ENCODE measurements around the gene ASPHD2. TPM values are rescaled to one million over a fixed set of nuclear protein-coding genes. Genes with fewer than 3 reads are reported as not detected.

The ASPHD2 gene
- total RNA-seq, 4 donors from 2014 or later = 1.0 to 1.4 (median 1.2) TPM

DNA sequence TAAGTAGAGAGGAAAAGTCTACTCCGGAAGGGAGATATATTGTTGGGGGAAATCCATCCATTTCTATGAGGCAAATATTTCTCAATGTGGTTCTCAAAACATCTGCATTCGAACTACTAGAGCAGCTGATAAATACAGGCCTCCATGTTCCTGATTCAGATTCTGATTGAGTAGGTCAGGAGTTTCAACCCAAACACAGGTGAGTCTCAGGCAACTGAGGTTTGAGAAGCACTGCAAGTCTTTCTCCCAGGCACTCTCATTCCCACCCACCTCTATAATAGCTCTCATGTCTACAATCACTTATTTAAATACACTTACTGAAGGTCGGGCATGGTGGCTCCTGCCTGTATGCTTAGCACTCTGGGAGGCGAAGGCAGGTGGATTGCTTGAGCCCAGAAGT is 14.7 kb upstream of the ASPHD2 start:
- H3K27me3 ChIP-seq = peaks cover 78% of the 10 kb centered on the region
- H3K36me3 ChIP-seq = no peaks in the 10 kb centered on the region
- no peaks in the 10 kb centered on the region for H3K9me3 ChIP-seq
- no peak for ATAC-seq
- peaks cover 0 to 24% (median 0%) of the 10 kb centered on the region in 3 donors for H3K4me1 ChIP-seq
- TF ChIP-seq POLR2AphosphoS5 (IDR thresholded peaks at IDR 0.05) = no peak
- no peak for TF ChIP-seq POLR2A (IDR thresholded peaks at IDR 0.05)
- no peak for TF ChIP-seq EP300 (IDR thresholded peaks at IDR 0.05)
- TF ChIP-seq, protein P1, sequence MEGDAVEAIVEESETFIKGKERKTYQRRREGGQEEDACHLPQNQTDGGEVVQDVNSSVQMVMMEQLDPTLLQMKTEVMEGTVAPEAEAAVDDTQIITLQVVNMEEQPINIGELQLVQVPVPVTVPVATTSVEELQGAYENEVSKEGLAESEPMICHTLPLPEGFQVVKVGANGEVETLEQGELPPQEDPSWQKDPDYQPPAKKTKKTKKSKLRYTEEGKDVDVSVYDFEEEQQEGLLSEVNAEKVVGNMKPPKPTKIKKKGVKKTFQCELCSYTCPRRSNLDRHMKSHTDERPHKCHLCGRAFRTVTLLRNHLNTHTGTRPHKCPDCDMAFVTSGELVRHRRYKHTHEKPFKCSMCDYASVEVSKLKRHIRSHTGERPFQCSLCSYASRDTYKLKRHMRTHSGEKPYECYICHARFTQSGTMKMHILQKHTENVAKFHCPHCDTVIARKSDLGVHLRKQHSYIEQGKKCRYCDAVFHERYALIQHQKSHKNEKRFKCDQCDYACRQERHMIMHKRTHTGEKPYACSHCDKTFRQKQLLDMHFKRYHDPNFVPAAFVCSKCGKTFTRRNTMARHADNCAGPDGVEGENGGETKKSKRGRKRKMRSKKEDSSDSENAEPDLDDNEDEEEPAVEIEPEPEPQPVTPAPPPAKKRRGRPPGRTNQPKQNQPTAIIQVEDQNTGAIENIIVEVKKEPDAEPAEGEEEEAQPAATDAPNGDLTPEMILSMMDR (IDR thresholded peaks at IDR 0.05) = no peak
- 83 to 87% methylated on average over 2 to 4 of the region's 4 CpGs for WGBS, 2 donors (ENCODE audit: low coverage in 1 of 2)
- H3K4me3 ChIP-seq = no peak overlapping the region
- no peak overlapping the region for H3K27ac ChIP-seq

DNA sequence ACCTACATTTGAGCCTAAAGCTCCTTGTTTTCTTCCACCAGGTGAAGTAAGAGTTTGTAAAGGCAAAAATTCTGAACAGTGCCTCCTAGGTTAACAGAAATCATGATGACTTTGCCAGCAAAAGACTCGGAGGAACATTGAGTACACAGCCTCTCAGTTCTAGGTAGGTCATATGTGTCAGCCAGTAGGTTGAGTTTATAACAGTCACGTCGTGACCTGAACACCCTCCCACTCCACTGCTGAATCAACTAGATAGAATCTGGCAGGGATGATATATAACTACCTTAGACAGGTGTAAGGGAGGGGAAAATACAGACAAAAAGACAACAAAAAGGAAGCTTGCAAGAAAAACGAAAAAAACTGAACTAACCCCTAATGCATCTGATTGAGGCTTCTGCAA is 12.8 kb upstream of the ASPHD2 start:
- no peak for TF ChIP-seq EP300 (IDR thresholded peaks at IDR 0.05)
- no peak for TF ChIP-seq POLR2A (IDR thresholded peaks at IDR 0.05)
- TF ChIP-seq, protein P1 (IDR thresholded peaks at IDR 0.05) = no peak
- TF ChIP-seq POLR2AphosphoS5 (IDR thresholded peaks at IDR 0.05) = no peak
- Histone ChIP-seq H3K27ac (no peak overlapping the region), H3K9me3 (no peaks in the 10 kb centered on the region), H3K36me3 (no peaks in the 10 kb centered on the region), H3K4me1 (peaks cover 0 to 24% (median 0%) of the 10 kb centered on the region in 3 donors), H3K27me3 (peaks cover 67% of the 10 kb centered on the region), H3K4me3 (no peak overlapping the region)
- 63 to 65% methylated on average over 1 to 4 of the region's 4 CpGs for WGBS, 2 donors (ENCODE audit: low coverage in 1 of 2)
- no peak for ATAC-seq

DNA sequence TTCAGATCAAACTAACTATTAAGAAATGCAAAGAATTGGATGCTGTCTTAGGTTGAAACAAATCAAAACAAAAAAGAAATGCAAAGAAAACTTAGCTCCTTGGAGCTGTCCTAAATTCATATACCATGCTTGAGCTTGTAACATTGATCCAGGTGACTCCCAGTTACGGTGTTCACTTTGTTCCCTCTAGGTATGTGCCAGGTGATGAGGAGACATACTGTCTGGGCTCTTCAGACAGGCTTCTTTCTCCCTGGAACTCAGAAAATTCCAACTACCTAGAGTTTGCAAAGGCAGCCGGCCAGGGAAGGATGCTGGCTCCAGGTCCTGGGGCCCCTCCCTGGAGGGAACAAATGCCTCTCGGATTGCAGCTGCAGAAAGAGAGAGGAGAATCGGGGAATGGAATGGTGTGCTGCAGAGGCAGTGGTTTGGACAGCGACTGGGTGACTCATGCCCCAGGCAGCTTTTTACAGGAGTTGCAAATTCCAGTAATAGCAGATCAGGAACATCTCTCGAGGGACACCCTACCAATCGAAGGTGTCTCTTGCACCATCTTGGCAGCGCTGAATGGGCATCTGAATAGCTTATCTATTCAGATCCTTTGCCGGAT is 12.3 kb upstream of the ASPHD2 start:
- Histone ChIP-seq H3K27ac (no peak overlapping the region), H3K4me1 (peaks cover 0 to 24% (median 0%) of the 10 kb centered on the region in 3 donors), H3K9me3 (no peaks in the 10 kb centered on the region), H3K27me3 (peaks cover 62% of the 10 kb centered on the region), H3K4me3 (no peak overlapping the region), H3K36me3 (no peaks in the 10 kb centered on the region)
- ATAC-seq = peak; percentile 55
- TF ChIP-seq, protein P1 (IDR thresholded peaks at IDR 0.05) = no peak
- no peak for TF ChIP-seq POLR2AphosphoS5 (IDR thresholded peaks at IDR 0.05)
- no peak for TF ChIP-seq EP300 (IDR thresholded peaks at IDR 0.05)
- TF ChIP-seq POLR2A (IDR thresholded peaks at IDR 0.05) = no peak
- WGBS, 2 donors (ENCODE audit: low coverage in 1 of 2) = 30 to 39% methylated on average over 7 to 8 of the region's 9 CpGs

DNA sequence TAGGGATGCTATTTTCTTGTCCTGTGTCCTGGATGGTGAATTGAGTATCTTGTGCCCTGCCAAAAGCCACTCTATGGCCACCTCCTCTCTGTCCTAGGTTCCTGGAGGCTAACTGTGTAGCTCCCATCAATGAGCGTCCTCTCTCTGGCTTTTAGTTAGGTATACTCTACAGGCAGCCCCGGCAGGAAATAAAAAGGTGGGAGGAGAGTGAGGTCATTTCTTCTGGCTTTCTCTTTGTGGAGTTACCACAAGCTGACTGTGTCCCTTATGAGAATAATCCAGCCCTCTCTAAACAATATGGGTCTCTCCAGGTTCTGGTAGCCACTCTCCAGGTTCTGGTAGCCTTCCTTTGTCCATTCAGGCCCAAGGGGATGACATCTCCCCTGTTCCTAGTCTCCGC is 11.7 kb upstream of the ASPHD2 start:
- no peak for TF ChIP-seq POLR2AphosphoS5 (IDR thresholded peaks at IDR 0.05)
- TF ChIP-seq, protein P1 (IDR thresholded peaks at IDR 0.05) = no peak
- no peak for TF ChIP-seq EP300 (IDR thresholded peaks at IDR 0.05)
- TF ChIP-seq POLR2A (IDR thresholded peaks at IDR 0.05) = no peak
- Histone ChIP-seq H3K9me3 (peaks cover 0 to under 1% (median 0%) of the 10 kb centered on the region in 3 donors), H3K27ac (no peak overlapping the region), H3K36me3 (no peaks in the 10 kb centered on the region), H3K27me3 (peaks cover 57% of the 10 kb centered on the region), H3K4me3 (no peak overlapping the region), H3K4me1 (peaks cover 0 to 24% (median 0%) of the 10 kb centered on the region in 3 donors)
- no peak for ATAC-seq
- WGBS, 2 donors (ENCODE audit: low coverage in 1 of 2) = 88% methylated on average over 2 of the region's 3 CpGs; no CpG with 5 or more reads in 1 of the 2 donors

DNA sequence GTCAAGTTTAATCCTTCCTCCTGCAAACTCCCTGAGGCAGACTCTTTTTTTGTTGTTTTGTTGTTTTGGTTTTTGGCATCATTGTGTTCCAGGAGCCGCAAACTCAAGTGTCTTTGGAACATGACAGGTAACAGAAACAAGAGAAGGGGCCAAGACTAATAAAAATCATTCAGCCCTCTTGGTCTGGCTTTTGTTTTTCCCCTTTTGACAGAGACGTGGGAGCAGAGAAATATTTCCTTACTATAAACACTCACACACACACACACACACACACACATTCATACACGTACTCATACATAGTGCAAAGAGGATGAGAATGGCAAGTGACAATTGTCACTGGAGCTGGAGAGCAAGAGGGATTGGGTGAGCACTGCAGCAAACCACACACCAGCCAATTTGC is 10.4 kb upstream of the ASPHD2 start:
- Histone ChIP-seq H3K36me3 (no peaks in the 10 kb centered on the region), H3K9me3 (peaks cover 0 to 13% (median 0%) of the 10 kb centered on the region in 3 donors), H3K4me1 (peaks cover 0 to 24% (median 0%) of the 10 kb centered on the region in 3 donors), H3K27me3 (peaks cover 45% of the 10 kb centered on the region), H3K4me3 (no peak overlapping the region), H3K27ac (no peak overlapping the region)
- 19 to 39% methylated on average over 3 of the region's 3 CpGs for WGBS, 2 donors (ENCODE audit: low coverage in 1 of 2)
- no peak for ATAC-seq
- TF ChIP-seq POLR2A (IDR thresholded peaks at IDR 0.05) (no peak), POLR2AphosphoS5 (IDR thresholded peaks at IDR 0.05) (no peak), EP300 (IDR thresholded peaks at IDR 0.05) (no peak)
- TF ChIP-seq, protein P1 (IDR thresholded peaks at IDR 0.05) = no peak
